Natural killer cell treated with Interleukin-12 subunit alpha and Interleukin-12 subunit beta and Interleukin-15 and Interleukin-18, amount 100 ng/mL, for 72 hours (primary cell): ENCODE results near the gene FES. TPM values are rescaled to one million over a fixed set of nuclear protein-coding genes. Genes with fewer than 3 reads are reported as not detected.
"Not testable (repeated sequence)": the region's sequence is repeated elsewhere in the genome, so short reads cannot be mapped to it uniquely, and the experiment has no call there.

Experiments
- ATAC-seq, 2 donors: fragments of 150-1000 bp; cut with Tn5 transposase in 1 of 2; sonication (Bioruptor Pico), chemical (Tn5 transposase) in 1 of 2; 2 replicates each; pipeline ENCODE4 v1.10.0; 2021
- DNase-seq: peaks from one replicate; pipeline ENCODE4 v3.0.0; 2022; ENCODE audit warnings: low spot score
- H3K27ac Mint-ChIP-seq, 2 donors: 1 replicate in 1 of 2; 2 replicates in 1 of 2; pipeline ENCODE4 v1.8.0; 2022; ENCODE audit warnings: mixed read lengths in 2 of 2, mild to moderate bottlenecking in 1 of 2, moderate library complexity in 1 of 2
- H3K27me3 Mint-ChIP-seq, 2 donors: 1 replicate in 1 of 2; 2 replicates in 1 of 2; pipeline ENCODE4 v1.8.0; 2022; ENCODE audit warnings: mixed read lengths in 2 of 2
- H3K36me3 Mint-ChIP-seq: one replicate; pipeline ENCODE4 v1.8.0; 2022; ENCODE audit warnings: mixed read lengths
- H3K4me1 Mint-ChIP-seq, 2 donors: 1 replicate in 1 of 2; 2 replicates in 1 of 2; pipeline ENCODE4 v1.8.0; 2022; ENCODE audit warnings: low read depth in 2 of 2, mixed read lengths in 2 of 2, mild to moderate bottlenecking in 1 of 2
- H3K4me3 Mint-ChIP-seq: one replicate; pipeline ENCODE4 v1.8.0; 2022; ENCODE audit warnings: mixed read lengths
- H3K9me3 Mint-ChIP-seq: 2 replicates; pipeline ENCODE4 v1.8.0; 2022; ENCODE audit warnings: mixed read lengths
- total RNA-seq, 2 donors: library from RNA; stranded (reverse); gene quantifications; one replicate each; pipeline ENCODE4 v1.2.3, GENCODE V29; 2022

Gene FES
- total RNA-seq, 2 donors from 2014 or later: 139 to 140 TPM

DNA sequence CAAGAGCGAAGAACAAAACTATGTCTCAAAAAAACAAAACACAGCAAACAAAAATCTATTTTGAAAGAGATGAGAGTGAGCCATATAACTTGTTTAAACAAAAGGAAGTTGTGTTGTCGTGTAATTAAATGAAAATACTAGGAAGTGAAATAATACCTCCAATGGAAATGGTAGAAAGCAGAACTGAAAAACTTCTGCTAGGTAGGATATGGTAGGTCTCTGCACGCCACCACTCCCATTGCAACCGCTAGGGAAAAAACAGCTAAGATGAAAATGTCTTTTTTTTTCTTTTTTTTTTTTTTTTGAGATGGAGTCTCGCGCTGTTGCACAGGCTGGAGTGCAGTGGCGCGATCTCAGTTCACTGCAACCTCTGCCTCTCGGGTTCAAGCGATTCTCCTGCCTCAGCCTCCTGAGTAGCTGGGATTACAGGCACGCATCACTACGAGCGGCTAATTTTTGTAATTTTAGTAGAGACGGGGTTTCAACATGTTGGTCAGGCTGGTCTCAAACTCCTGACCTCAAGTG is 12.9 kb downstream of the FES start:
- DNase-seq, H3K4me3 Mint-ChIP-seq, H3K9me3 Mint-ChIP-seq, H3K27me3 Mint-ChIP-seq, ATAC-seq: not testable (repeated sequence)
- peak overlapping the region in 1 of 2 donors; percentile 26 for H3K27ac Mint-ChIP-seq
- peaks cover 12% of the 10 kb centered on the region for H3K36me3 Mint-ChIP-seq
- H3K4me1 Mint-ChIP-seq: peaks cover 22 to 28% of the 10 kb centered on the region in 2 donors

DNA sequence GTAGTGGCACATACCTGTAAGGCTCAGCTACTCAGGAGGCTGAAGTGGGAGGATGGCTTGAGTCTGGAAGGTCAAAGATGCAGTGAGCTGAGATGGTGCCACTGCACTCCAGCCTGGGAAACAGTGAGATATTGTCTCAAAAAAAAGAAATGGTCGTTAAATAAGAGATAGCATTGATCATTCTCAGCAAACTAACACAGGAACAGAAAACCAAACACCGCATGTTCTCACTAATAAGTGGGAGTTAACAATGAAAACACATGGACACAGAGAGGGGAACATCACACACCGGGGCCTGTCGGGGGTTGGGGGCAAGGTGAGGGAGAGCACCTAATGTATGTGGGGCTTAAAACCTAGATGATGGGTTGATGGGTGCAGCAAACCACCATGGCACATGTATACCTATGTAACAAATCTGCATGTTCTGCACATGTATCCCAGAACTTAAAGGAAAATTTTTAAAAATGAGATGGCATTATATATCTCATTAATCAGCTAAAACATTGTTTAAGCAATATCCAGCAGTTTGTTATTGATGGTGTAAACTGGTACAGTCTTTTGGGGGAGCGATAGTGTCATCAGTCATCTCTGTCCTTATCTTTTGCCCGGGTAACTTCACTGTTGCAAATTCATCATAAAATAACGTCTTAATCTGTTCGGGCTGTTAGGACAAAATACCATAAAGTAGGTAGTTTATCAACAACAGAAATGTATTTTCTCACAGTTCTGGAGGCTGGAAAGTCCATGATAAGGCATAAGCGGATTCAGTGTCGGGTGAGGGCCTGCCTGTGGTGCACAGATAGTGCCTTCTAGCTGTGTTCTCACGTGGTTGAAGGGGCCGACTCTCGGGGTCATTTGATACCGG is 17.1 kb downstream of the FES start:
- H3K4me1 Mint-ChIP-seq: peaks cover 29 to 36% of the 10 kb centered on the region in 2 donors
- no peaks in the 10 kb centered on the region for H3K9me3 Mint-ChIP-seq
- ATAC-seq (no peak), DNase-seq (no peak)
- H3K27me3 Mint-ChIP-seq: no peaks in the 10 kb centered on the region
- peaks cover 12% of the 10 kb centered on the region for H3K36me3 Mint-ChIP-seq
- H3K27ac Mint-ChIP-seq: peak overlapping the region; percentile 92 to 93
- peak overlapping the region; percentile 92 for H3K4me3 Mint-ChIP-seq

DNA sequence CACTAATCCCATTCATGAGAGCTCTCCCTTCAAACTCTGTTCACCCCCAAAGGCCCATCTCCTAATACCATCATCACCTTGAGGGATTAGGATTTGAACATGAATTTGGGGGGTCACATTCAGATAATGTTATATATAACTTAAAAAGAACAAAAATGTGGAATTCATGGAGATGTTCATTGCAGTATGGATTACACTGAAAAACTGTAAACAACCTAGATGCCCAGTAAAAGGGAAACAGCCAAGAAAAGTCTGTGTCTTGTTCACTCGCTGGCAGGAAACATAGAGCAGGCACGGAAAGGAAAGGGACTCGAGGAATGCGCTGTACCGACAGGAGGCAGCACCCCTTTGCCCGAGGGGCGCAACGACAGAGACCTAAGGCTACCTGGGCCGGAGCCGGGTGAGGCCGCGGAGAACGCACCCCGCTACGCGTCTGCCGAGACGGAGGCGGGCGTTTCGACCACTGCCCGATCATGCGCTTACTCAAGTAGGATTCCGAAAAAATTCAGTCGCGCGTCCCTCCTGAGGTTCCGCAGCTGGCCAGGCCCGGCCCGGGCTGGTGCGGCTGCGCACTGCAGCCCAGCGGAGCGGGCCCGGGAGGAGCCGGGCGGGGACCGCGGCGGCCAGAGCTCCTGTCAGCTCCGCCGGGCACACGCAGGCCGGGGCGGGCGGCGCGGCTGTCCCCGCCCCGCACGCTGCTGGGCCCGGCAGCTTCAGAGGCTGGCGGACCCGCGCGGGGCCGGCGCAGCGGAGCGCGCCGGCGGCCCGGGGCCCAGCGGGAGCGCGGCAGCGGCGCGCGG is 17.9 kb downstream of the FES start:
- no peaks in the 10 kb centered on the region for H3K9me3 Mint-ChIP-seq
- peak; percentile 82 for DNase-seq
- H3K36me3 Mint-ChIP-seq: peaks cover 11% of the 10 kb centered on the region

DNA sequence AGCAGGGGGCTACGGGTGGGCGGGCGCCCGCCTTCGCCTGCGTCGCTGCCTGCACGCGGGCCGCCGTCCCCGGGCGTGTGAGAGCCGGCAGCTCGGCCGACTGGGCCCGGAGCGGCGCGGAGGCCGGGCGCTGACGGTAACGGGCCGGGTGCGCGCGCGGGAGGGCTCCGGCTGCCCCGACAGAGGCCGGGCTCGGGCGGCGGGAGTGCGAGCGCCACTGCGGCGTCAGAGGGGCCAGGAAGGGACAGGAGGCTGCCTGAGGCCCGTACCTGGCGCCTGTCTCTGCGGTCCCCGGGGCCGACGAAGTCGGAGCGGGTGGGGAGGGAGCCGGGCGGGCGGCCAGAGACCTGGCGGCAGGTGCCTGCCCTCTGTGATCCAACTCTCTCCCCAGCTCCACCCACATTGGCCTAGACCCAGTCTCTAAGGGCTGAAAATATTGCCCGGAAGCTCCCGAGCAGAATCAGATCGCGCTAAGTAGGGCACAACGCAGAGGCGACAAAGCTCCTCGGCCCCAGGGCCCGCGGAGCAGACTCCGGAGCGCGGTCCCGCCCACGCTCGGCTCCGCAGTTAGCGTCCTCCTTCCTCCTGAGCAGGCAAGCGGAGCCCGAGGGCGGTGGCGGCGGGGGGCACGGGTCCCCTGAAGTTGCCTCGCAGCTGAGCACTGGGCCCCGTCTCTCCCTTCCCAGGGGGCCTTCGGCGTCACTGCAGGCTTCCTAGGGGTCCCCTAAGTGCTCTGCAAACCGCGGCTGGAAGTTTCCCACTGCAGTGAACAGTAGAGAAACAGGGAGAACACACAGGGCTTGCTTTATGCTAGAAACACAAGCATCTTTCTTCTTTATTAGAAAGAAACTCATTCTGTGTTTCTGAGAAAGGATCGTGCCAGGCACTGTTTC is 18.8 kb downstream of the FES start, which contains the start of gene MAN2A2:
Gene MAN2A2, plus strand, starts transcription at position 463 of the 893 bp plus-strand sequence. CDS start 906 bp downstream, outside the sequence.
- Mint-ChIP-seq H3K36me3 (peaks cover 18% of the 10 kb centered on the region), H3K27ac (peak within 1 kb of the TSS; percentile 92 to 93), H3K4me3 (peak within 1 kb of the TSS; percentile 92), H3K9me3 (no peaks in the 10 kb centered on the region), H3K27me3 (no peaks in the 10 kb centered on the region), H3K4me1 (peaks cover 27 to 36% of the 10 kb centered on the region in 2 donors)
- ATAC-seq (peak; percentile 81 to 83), DNase-seq (peak; percentile 86)

More for the DNA sequence above, 17.9 kb downstream of the FES start:
- peak overlapping the region; percentile 92 to 93 for H3K27ac Mint-ChIP-seq
- no peaks in the 10 kb centered on the region for H3K27me3 Mint-ChIP-seq
- peaks cover 27 to 36% of the 10 kb centered on the region in 2 donors for H3K4me1 Mint-ChIP-seq
- H3K4me3 Mint-ChIP-seq: peak overlapping the region; percentile 92
- ATAC-seq: peak; percentile 90 to 91

DNA sequence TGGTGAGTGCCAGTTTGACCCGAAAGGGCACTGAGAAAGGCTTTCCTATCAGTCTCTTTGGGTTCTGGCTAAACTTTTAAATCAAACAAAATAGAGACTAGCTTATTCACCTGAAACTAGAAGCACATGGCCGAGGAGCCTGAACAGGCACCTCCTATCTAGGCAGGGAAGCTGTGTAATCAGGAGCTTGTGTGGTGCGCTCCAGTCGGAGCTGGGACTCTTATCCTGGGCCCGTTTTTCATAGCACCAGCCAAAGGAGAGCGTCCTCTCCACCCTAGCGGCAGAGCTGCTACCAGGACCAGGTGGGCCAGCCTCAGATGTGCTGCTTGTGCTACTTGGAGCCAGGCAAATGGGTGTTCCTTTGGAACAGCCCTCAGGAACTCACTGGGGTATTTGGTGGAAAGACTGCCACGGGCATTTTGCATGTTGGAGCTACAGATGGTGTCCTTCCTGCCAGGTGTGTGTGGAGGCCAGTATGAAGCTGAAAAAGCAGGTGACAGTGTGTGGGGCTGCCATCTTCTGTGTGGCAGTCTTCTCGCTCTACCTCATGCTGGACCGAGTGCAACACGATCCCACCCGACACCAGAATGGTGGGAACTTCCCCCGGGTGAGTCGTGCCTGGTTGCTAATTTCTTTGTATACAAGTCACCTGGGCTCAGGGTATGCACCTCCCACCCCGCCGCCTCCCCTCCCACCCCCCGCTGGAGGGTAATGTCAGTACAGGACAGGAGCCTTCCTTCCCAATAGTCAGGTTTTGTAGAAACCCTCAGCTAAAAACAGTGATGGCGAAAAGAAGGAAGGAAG is 19.6 kb downstream of the FES start:
- no peak for DNase-seq
- Mint-ChIP-seq H3K27ac (peak overlapping the region; percentile 69 to 79), H3K4me3 (peak overlapping the region; percentile 84), H3K4me1 (peaks cover 25 to 36% of the 10 kb centered on the region in 2 donors), H3K27me3 (no peaks in the 10 kb centered on the region), H3K9me3 (no peaks in the 10 kb centered on the region), H3K36me3 (peaks cover 18% of the 10 kb centered on the region)
- ATAC-seq: no peak

DNA sequence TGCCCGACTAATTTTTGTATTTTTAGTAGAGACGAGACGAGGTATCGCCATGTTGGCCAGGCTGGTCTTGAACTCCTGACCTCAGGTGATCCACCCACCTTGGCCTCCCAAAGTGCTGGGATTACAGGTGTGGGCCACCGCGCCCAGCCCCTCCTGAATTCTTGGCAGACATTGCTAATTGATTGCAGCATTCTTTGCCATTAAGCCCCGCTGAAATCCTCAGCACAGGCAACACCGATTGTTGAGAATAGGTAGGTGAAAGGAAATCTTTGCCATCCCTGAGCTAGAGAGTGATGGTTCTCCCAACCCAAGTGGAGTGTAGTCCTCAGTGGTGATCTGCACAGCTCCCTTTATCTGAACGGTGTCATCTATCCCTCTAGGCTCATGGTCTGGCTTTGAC is 20.4 kb downstream of the FES start:
- ATAC-seq (no peak), DNase-seq (no peak)
- no peaks in the 10 kb centered on the region for H3K9me3 Mint-ChIP-seq
- H3K27me3 Mint-ChIP-seq: no peaks in the 10 kb centered on the region
- peaks cover 25 to 36% of the 10 kb centered on the region in 2 donors for H3K4me1 Mint-ChIP-seq
- H3K4me3 Mint-ChIP-seq: no peak overlapping the region
- H3K27ac Mint-ChIP-seq: no peak overlapping the region
- H3K36me3 Mint-ChIP-seq: peaks cover 18% of the 10 kb centered on the region

DNA sequence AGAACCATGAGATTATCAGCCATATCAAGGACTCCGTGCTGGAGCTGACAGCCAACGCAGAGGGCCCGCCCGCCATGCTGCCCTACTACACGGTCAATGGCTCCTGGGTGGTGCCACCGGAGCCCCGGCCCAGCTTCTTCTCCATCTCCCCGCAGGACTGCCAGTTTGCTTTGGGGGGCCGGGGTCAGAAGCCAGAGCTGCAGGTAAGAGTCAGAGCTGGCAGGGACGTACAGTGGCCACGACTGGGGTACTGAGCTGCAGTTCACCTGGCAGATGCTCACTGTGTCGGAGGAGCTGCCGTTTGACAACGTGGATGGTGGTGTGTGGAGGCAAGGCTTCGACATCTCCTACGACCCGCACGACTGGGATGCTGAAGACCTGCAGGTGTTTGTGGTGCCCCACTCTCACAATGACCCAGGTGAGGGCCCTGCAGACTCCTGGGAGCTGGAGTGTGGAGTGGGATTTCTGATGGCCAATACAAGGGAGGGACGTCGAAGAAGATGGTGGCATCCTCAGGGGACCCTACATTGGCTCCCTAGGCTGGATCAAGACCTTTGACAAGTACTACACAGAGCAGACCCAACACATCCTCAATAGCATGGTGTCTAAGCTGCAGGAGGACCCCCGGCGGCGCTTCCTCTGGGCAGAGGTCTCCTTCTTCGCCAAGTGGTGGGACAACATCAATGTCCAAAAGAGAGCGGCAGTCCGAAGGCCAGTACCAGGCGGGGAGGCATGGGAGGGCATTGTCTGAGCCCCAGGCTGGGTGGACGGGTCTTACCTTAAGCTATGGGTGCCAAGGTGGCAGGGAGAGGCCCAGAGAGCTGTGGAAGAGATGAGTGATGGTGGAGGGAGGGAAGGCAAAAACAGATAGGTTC is 21.2 kb downstream of the FES start:
- Mint-ChIP-seq H3K36me3 (peaks cover 18% of the 10 kb centered on the region), H3K4me3 (peak overlapping the region; percentile 8), H3K27me3 (no peaks in the 10 kb centered on the region), H3K27ac (peak overlapping the region in 1 of 2 donors; percentile 70), H3K9me3 (no peaks in the 10 kb centered on the region), H3K4me1 (peaks cover 21 to 32% of the 10 kb centered on the region in 2 donors)
- no peak for DNase-seq
- ATAC-seq: no peak

DNA sequence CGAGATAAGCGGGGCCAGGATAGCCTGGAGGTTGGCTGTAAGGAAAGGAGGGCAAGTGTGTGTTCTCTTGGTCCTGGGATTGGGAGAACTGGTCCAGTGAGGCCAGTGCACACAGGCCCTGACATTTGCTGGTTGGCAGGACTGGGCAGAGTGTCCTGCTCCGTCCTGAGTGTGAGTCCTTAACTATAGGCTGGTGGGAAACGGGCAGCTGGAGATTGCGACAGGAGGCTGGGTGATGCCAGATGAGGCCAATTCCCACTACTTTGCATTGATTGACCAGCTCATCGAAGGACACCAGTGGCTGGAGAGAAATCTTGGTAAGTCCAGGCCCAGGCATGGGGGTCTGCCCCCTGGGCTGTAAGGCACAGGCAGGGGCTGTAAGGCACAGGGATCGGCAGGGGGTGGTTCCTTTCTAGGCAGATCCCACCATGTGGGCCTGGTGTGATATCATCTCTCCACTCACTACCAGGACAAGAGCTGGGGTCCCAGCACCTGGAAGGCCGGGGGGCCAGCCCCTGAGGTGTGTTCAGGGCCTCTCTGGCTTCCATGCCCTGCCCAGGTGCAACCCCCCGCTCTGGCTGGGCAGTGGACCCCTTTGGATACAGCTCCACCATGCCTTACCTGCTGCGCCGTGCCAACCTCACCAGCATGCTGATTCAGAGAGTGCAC is 22.0 kb downstream of the FES start:
- Mint-ChIP-seq H3K9me3 (no peaks in the 10 kb centered on the region), H3K27ac (no peak overlapping the region), H3K4me1 (peaks cover 18 to 28% of the 10 kb centered on the region in 2 donors), H3K4me3 (peak overlapping the region; percentile 8), H3K27me3 (no peaks in the 10 kb centered on the region), H3K36me3 (peaks cover 18% of the 10 kb centered on the region)
- ATAC-seq (no peak), DNase-seq (no peak)

DNA sequence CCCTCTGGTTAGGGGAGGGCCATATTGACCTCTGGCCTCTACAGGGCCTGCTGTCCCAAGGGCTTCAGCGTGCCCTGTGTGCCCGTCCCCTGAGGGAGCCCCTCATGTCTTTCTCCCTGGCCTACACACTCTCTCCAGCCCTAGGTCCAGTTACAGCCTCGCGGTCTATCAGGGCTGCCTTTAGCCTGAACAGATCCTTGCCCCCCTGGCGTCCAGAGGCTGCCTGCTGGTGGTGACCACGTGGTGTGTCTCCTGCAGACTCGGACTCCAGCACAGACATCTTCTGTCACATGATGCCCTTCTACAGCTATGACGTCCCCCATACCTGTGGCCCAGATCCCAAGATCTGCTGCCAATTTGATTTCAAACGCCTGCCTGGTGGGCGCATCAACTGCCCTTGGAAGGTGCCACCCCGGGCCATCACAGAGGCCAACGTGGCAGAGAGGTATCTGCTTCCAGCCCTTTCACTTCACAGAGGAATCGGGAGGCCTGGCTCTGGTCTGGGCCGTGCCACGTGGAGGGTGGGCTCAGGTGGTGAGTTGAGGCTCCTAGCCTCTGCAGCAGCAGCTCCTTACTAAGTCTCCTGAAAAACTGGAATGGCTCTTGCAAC is 22.9 kb downstream of the FES start:
- Mint-ChIP-seq H3K9me3 (no peaks in the 10 kb centered on the region), H3K4me3 (no peak overlapping the region), H3K4me1 (peaks cover 10 to 20% of the 10 kb centered on the region in 2 donors), H3K27me3 (no peaks in the 10 kb centered on the region), H3K36me3 (peaks cover 18% of the 10 kb centered on the region), H3K27ac (no peak overlapping the region)
- DNase-seq (no peak), ATAC-seq (no peak)

DNA sequence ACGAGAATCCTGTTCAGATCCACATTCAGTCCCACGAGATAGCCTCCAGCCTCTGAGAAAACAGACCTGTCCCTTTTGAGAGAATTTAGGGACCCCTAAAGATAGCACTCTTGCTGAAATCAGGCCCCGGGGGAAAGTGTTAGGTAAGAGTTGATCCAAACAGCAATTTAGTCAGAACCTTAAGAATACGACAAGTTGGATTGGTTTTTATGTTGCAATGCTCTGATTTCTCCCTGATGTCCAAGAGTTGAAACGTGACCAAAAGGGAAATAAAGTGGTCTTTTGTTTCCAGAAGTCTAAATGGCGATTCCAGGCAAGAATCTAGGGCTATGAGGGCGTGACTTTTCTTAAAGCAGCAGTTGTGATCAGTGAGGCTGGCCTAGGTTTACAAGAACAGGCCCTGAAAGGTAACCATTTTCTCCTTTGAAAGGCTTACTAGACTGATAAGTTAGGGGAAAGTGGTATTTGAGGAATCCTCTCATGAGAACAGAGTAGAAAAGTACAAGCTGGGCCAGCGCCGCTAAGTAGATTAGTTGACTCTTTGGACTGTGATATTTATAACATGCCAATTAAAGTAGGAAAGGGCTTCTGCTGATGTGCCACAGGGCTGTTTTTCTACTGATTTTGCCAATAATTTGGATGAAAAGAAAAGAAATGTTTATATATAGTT is 23.7 kb downstream of the FES start:
- peaks cover 9 to 19% of the 10 kb centered on the region in 2 donors for H3K4me1 Mint-ChIP-seq
- no peak overlapping the region for H3K4me3 Mint-ChIP-seq
- peaks cover 18% of the 10 kb centered on the region for H3K36me3 Mint-ChIP-seq
- no peak overlapping the region for H3K27ac Mint-ChIP-seq
- no peaks in the 10 kb centered on the region for H3K9me3 Mint-ChIP-seq
- ATAC-seq (no peak), DNase-seq (no peak)
- H3K27me3 Mint-ChIP-seq: no peaks in the 10 kb centered on the region
